GM12878 (cell line): Measurements from ENCODE around the gene PIGL. TPM values are rescaled to one million over a fixed set of nuclear protein-coding genes. Genes with fewer than 3 reads are reported as not detected.

Experiments used
- ATAC-seq: fragments of 200-7000 bp; cut with Tn5 transposase; 3 replicates; pipeline ENCODE4 v1.9.1; 2020; ENCODE audit warnings: mild to moderate bottlenecking, moderate library complexity
- BruUV-seq: library from RNA; stranded (reverse); fragments of 400-500 nt; replicated peaks from 2 replicates; lab custom pipeline; 2021; lab: Mats Ljungman, UMichigan
- CTCF ChIA-PET: fragments of 300-600 bp; sonication (Branson Sonifier 250); formaldehyde crosslinking; extraction: SDS; loops from one replicate; lab custom pipeline; 2021; ENCODE audit warnings: inconsistent platforms; lab: Yijun Ruan, JAX
- POLR2A ChIA-PET: fragments of 350-600 bp; formaldehyde crosslinking; extraction: SDS; loops from one replicate; lab custom pipeline; 2021; ENCODE audit warnings: inconsistent platforms; lab: Charles Lee
- RAD21 ChIA-PET: fragments of 300-600 bp; sonication (Branson Sonifier 250); formaldehyde crosslinking; loops from one replicate; lab custom pipeline; 2023; ENCODE audit warnings: antibody characterized with exemption; ENCODE audit not compliant: unreplicated experiment; lab: Charles Lee
- SMC1A ChIA-PET: fragments of 300-600 bp; sonication (Branson Sonifier 250); formaldehyde crosslinking; loops from one replicate; lab custom pipeline; 2023; ENCODE audit not compliant: unreplicated experiment, uncharacterized antibody; lab: Charles Lee
- DNase-seq: peaks from one replicate; pipeline ENCODE4 v3.0.0-alpha.2; 2011; ENCODE audit warnings: low read depth, low spot score
- FAIRE-seq: peaks from 3 replicates; lab custom pipeline; 2011; peaks lifted over from hg19 to GRCh38; lab: Jason Lieb, UNC
- H2AFZ ChIP-seq: 2 replicates; pipeline ENCODE4 v1.6.0; 2011; ENCODE audit warnings: low read depth, low read length, control low read depth; ENCODE audit not compliant: control insufficient read depth
- H3K27ac ChIP-seq: 2 replicates; pipeline ENCODE4 v1.5.1; 2011; ENCODE audit warnings: control low read depth; ENCODE audit not compliant: control insufficient read depth, insufficient read depth
- H3K27me3 ChIP-seq, 2 experiments: replicated peaks in 1 of 2; 2 replicates each; pipeline versions ENCODE4 v1.6.0 to v1.6.1; 2011; ENCODE audit warnings: low read length in 1 of 2; ENCODE audit not compliant: control insufficient read depth in 2 of 2, insufficient read depth in 2 of 2
- H3K36me3 ChIP-seq, 2 experiments: 2 replicates each; pipeline ENCODE4 v1.5.1; 2011; ENCODE audit warnings: low read length in 1 of 2; ENCODE audit not compliant: control insufficient read depth in 2 of 2, insufficient read depth in 2 of 2
- H3K4me1 ChIP-seq: 2 replicates; pipeline ENCODE4 v1.6.1; 2011; ENCODE audit warnings: mild to moderate bottlenecking, low read length, moderate library complexity, mixed read lengths; ENCODE audit not compliant: control insufficient read depth, insufficient read depth
- H3K4me2 ChIP-seq: 2 replicates; pipeline ENCODE4 v1.6.0; 2011; ENCODE audit warnings: control low read depth; ENCODE audit not compliant: control insufficient read depth, insufficient read depth
- H3K4me3 ChIP-seq: fragments of 200-600 bp; sonication (generic); 2 replicates; pipeline ENCODE4 v1.5.1; 2016
- H3K79me2 ChIP-seq: 2 replicates; pipeline ENCODE4 v1.6.0; 2011; ENCODE audit warnings: low read length; ENCODE audit not compliant: control insufficient read depth, insufficient read depth
- H3K9ac ChIP-seq: 2 replicates; pipeline ENCODE4 v1.8.0; 2011; ENCODE audit warnings: low read length, control low read depth, mixed read lengths; ENCODE audit not compliant: control insufficient read depth, insufficient read depth
- H3K9me3 ChIP-seq: replicated peaks from 3 replicates; pipeline ENCODE4 v1.5.1; 2011; ENCODE audit warnings: mild to moderate bottlenecking, low read length; ENCODE audit not compliant: control insufficient read depth, insufficient read depth
- H4K20me1 ChIP-seq: 2 replicates; pipeline ENCODE4 v1.6.0; 2011; ENCODE audit not compliant: control insufficient read depth, insufficient read depth
- ATF7 ChIP-seq: fragments of 450-650 bp; IDR thresholded peaks from 2 replicates; pipeline ENCODE4 v1.6.1; 2016; ENCODE audit warnings: low read depth, mild to moderate bottlenecking
- CHD2 ChIP-seq: IDR thresholded peaks from 2 replicates; pipeline ENCODE4 v1.6.1; 2011; ENCODE audit warnings: low read depth, low read length, improper control_type of control experiment, borderline replicate concordance
- CREB1 ChIP-seq: IDR thresholded peaks from 2 replicates; pipeline ENCODE4 v1.6.1; 2012; ENCODE audit warnings: low read depth, mild to moderate bottlenecking, inconsistent platforms
- ESRRA ChIP-seq: IDR thresholded peaks from 2 replicates; pipeline ENCODE4 v1.6.1; 2012; ENCODE audit warnings: mild to moderate bottlenecking, low read length, improper control_type of control experiment
- HDAC2 ChIP-seq: fragments of 200-600 bp; sonication (generic); IDR thresholded peaks from 2 replicates; pipeline ENCODE4 v1.6.1; 2017
- MTA2 ChIP-seq: fragments of 450-650 bp; IDR thresholded peaks from 2 replicates; pipeline ENCODE4 v1.6.1; 2016; ENCODE audit warnings: low read depth, mild to moderate bottlenecking, moderate library complexity
- NBN ChIP-seq: fragments of 450-650 bp; IDR thresholded peaks from 2 replicates; pipeline ENCODE4 v1.6.1; 2016
- SMARCA5 ChIP-seq: fragments of 450-650 bp; IDR thresholded peaks from 2 replicates; pipeline ENCODE4 v1.6.1; 2017; ENCODE audit warnings: mild to moderate bottlenecking
- SMC3 ChIP-seq: IDR thresholded peaks from 2 replicates; pipeline ENCODE4 v1.6.1; 2011; ENCODE audit warnings: low read length, improper control_type of control experiment, borderline replicate concordance
- ZBED1 ChIP-seq: IDR thresholded peaks from 2 replicates; pipeline ENCODE4 v1.6.1; 2016; ENCODE audit warnings: borderline replicate concordance
- ZNF592 ChIP-seq: fragments of 450-650 bp; IDR thresholded peaks from 2 replicates; pipeline ENCODE4 v1.6.1; 2017; ENCODE audit warnings: mild to moderate bottlenecking, moderate library complexity
- WGBS: methylation state at CpG from one replicate; pipeline ENCODE4 v1.1.6; 2016; ENCODE audit warnings: low lambda C conversion rate; ENCODE audit not compliant: insufficient replicate concordance, insufficient coverage; ENCODE audit errors: missing lambda C conversion rate; 5-methylcytosine and 5-hydroxymethylcytosine counted together
- in situ Hi-C: fragments of 300-500 bp; cut with MboI; formaldehyde crosslinking; loops from 9 replicates; pipeline ENCODE4 v1.14.3; 2018; ENCODE audit warnings: mixed read lengths
- intact Hi-C: fragments of 100-400 bp; cut with micrococcal nuclease; formaldehyde crosslinking; loops from one replicate; pipeline ENCODE4 v1.14.2; 2022; ENCODE audit not compliant: unreplicated experiment
- polyA plus RNA-seq, 11 experiments: library from polyadenylated mRNA; depleted of rRNA in 4 of 11; unstranded in 6 of 11; stranded (reverse) in 5 of 11; fragments of >200 nt; fragmentation: Nextera tagmentation in 4 of 11; fragmentation: Illumina TruSeq in 1 of 11; extraction: Ambion mirVana in 4 of 11; extraction: Trizol in 1 of 11; gene quantifications; 1 replicate in 1 of 11; 2 replicates in 10 of 11; pipeline versions ENCODE4 v1.2.1 to v1.2.3, GENCODE V29; 2011 to 2016; ENCODE audit warnings: inconsistent platforms in 2 of 11, missing spikeins in 2 of 11, low read depth in 1 of 11
- total RNA-seq, 4 experiments: library from RNA; depleted of rRNA in 3 of 4; stranded (reverse); fragments of >200 nt in 3 of 4; fragmentation: Illumina TruSeq in 1 of 4; extraction: Trizol in 1 of 4; gene quantifications; 2 replicates each; pipeline versions ENCODE4 v1.2.1 to v1.2.3, GENCODE V29; 2013 to 2021
- TF ChIP-seq, protein P1 (sequence below): fragments of 450-650 bp; IDR thresholded peaks from 2 replicates; pipeline ENCODE4 v1.6.1; 2016; ENCODE audit warnings: mild to moderate bottlenecking
- TF ChIP-seq, protein P2 (sequence below): fragments of 450-650 bp; IDR thresholded peaks from 2 replicates; pipeline ENCODE4 v1.6.1; 2014; ENCODE audit warnings: mild to moderate bottlenecking
- TF ChIP-seq, protein P3 (sequence below), 3 experiments: IDR thresholded peaks in 2 of 3; conservative IDR thresholded peaks in 1 of 3; 2 replicates each; pipeline ENCODE4 v1.5.1; 2011; ENCODE audit warnings: low read depth in 3 of 3, low read length in 3 of 3, mild to moderate bottlenecking in 3 of 3, control low read depth in 2 of 3, moderate library complexity in 2 of 3, inconsistent platforms in 1 of 3, mixed read lengths in 1 of 3; ENCODE audit not compliant: control insufficient read depth in 2 of 3, insufficient read depth in 1 of 3; ENCODE audit errors: extremely low read depth in 1 of 3

Gene PIGL
- total and polyA plus RNA-seq, 10 of the 15 experiments (the other 5 are each of a cell fraction or from before 2014, with no cell fraction given): 25.9 to 52.5 (median 30.2) TPM

GRCh38 chr17:16259926-16260325 is 42.9 kb downstream of the PIGL start (continued):
- TF ChIP-seq, protein P1, sequence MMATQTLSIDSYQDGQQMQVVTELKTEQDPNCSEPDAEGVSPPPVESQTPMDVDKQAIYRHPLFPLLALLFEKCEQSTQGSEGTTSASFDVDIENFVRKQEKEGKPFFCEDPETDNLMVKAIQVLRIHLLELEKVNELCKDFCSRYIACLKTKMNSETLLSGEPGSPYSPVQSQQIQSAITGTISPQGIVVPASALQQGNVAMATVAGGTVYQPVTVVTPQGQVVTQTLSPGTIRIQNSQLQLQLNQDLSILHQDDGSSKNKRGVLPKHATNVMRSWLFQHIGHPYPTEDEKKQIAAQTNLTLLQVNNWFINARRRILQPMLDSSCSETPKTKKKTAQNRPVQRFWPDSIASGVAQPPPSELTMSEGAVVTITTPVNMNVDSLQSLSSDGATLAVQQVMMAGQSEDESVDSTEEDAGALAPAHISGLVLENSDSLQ: no peak

- BruUV-seq: no TSS peak
- no peak for DNase-seq
- no peaks in the 10 kb centered on the region for H3K4me1 ChIP-seq
- ATAC-seq: no peak
- RAD21 ChIA-PET: no interaction called here
- in situ Hi-C loops: loop anchor here (10.0 kb wide), 1 partner anchor 64 kb away; no protein-coding TSS in a partner anchor
- no peak overlapping the region for H3K4me3 ChIP-seq
- FAIRE-seq: no peak
- H3K9me3 ChIP-seq: peaks cover 8% of the 10 kb centered on the region; the same call in 2 of the 3 replicates
- H3K79me2 ChIP-seq: no peaks in the 10 kb centered on the region
- H4K20me1 ChIP-seq: no peaks in the 10 kb centered on the region
- H3K27me3 ChIP-seq: no peaks in the 10 kb centered on the region
- CTCF ChIA-PET: no interaction called here
- H3K9ac ChIP-seq: no peak overlapping the region
- peaks cover 0 to 3% of the 10 kb centered on the region in 2 experiments; a peak in 1 of 4 replicates for H3K36me3 ChIP-seq
- WGBS: 79% methylated on average over 3 of the region's 3 CpGs
- H2AFZ ChIP-seq: no peak overlapping the region
- intact Hi-C loops: no loop called here
- POLR2A ChIA-PET: interaction anchor here (0.6 kb wide), 1 partner anchor 65 kb away, joined by 7 read pairs; no protein-coding TSS in a partner anchor
- H3K4me2 ChIP-seq: no peak overlapping the region
- SMC1A ChIA-PET: interaction anchor here (1.2 kb wide), 1 partner anchor 10 kb away, joined by 5 read pairs; no protein-coding TSS in a partner anchor
- H3K27ac ChIP-seq: no peak overlapping the region
- TF ChIP-seq NBN (no peak), ATF7 (no peak), SMC3 (no peak), ZNF592 (no peak), MTA2 (no peak), HDAC2 (no peak), ESRRA (no peak), CREB1 (no peak), SMARCA5 (no peak), CHD2 (no peak), ZBED1 (no peak)
- TF ChIP-seq, protein P2, sequence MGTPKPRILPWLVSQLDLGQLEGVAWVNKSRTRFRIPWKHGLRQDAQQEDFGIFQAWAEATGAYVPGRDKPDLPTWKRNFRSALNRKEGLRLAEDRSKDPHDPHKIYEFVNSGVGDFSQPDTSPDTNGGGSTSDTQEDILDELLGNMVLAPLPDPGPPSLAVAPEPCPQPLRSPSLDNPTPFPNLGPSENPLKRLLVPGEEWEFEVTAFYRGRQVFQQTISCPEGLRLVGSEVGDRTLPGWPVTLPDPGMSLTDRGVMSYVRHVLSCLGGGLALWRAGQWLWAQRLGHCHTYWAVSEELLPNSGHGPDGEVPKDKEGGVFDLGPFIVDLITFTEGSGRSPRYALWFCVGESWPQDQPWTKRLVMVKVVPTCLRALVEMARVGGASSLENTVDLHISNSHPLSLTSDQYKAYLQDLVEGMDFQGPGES: no peak
- TF ChIP-seq, protein P3, sequence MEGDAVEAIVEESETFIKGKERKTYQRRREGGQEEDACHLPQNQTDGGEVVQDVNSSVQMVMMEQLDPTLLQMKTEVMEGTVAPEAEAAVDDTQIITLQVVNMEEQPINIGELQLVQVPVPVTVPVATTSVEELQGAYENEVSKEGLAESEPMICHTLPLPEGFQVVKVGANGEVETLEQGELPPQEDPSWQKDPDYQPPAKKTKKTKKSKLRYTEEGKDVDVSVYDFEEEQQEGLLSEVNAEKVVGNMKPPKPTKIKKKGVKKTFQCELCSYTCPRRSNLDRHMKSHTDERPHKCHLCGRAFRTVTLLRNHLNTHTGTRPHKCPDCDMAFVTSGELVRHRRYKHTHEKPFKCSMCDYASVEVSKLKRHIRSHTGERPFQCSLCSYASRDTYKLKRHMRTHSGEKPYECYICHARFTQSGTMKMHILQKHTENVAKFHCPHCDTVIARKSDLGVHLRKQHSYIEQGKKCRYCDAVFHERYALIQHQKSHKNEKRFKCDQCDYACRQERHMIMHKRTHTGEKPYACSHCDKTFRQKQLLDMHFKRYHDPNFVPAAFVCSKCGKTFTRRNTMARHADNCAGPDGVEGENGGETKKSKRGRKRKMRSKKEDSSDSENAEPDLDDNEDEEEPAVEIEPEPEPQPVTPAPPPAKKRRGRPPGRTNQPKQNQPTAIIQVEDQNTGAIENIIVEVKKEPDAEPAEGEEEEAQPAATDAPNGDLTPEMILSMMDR (IDR thresholded peaks at IDR 0.05 in 2 of 3, conservative IDR thresholded peaks at IDR 0.05 in 1 of 3; ENCODE audit: control insufficient read depth in 2 of 3, extremely low read depth in 1 of 3, insufficient read depth in 1 of 3, low read depth in 3 of 3, low read length in 3 of 3): no peak
Measured at GRCh38 chr17:16261049-16261448, 44.0 kb downstream of the PIGL start.
